Measurements from ENCODE around the gene ING5. TPM values are rescaled to one million over a fixed set of nuclear protein-coding genes. Genes with fewer than 3 reads are reported as not detected.

ING5 gene
- total RNA-seq, 1 experiment from 2014 or later: 41.4 TPM

- Histone ChIP-seq H3K27me3 (ENCODE audit: control insufficient read depth, insufficient read depth, low read length) (no peaks in the 10 kb centered on the region), H3K36me3 (replicated peaks; ENCODE audit: control insufficient read depth, insufficient read depth, low read length) (no peaks in the 10 kb centered on the region), H3K4me3 (ENCODE audit: insufficient read depth, low read depth, low read length) (no peak overlapping the region)
- no peak for DNase-seq
These were observed 72.8 kb downstream of the ING5 start for GRCh38 chr2:241774419-241775222.

GRCh38 chr2:241775223-241776177 lies 73.7 kb downstream of the ING5 start:
- H3K27me3 ChIP-seq (ENCODE audit: control insufficient read depth, insufficient read depth, low read length): no peaks in the 10 kb centered on the region
- no peaks in the 10 kb centered on the region for H3K36me3 ChIP-seq (replicated peaks; ENCODE audit: control insufficient read depth, insufficient read depth, low read length)
- H3K4me3 ChIP-seq (ENCODE audit: insufficient read depth, low read depth, low read length): no peak overlapping the region
- DNase-seq: peak; percentile 64

- DNase-seq: peak; percentile 68
- no peak within 1 kb of the TSS for H3K4me3 ChIP-seq (ENCODE audit: insufficient read depth, low read depth, low read length)
- no peaks in the 10 kb centered on the region for H3K36me3 ChIP-seq (replicated peaks; ENCODE audit: control insufficient read depth, insufficient read depth, low read length)
- H3K27me3 ChIP-seq (ENCODE audit: control insufficient read depth, insufficient read depth, low read length): no peaks in the 10 kb centered on the region
These were observed 74.7 kb downstream of the ING5 start, which contains the start of gene GAL3ST2 for GRCh38 chr2:241776336-241777169. GAL3ST2 (plus strand) TSS chr2:241776822; CDS start chr2:241776956, 134 bp downstream.

- Histone ChIP-seq H3K4me3 (ENCODE audit: insufficient read depth, low read depth, low read length) (no peak overlapping the region), H3K36me3 (replicated peaks; ENCODE audit: control insufficient read depth, insufficient read depth, low read length) (no peaks in the 10 kb centered on the region), H3K27me3 (ENCODE audit: control insufficient read depth, insufficient read depth, low read length) (no peaks in the 10 kb centered on the region)
- no peak for DNase-seq
These were observed 75.4 kb downstream of the ING5 start for GRCh38 chr2:241777170-241777685.

- no peaks in the 10 kb centered on the region for H3K27me3 ChIP-seq (ENCODE audit: control insufficient read depth, insufficient read depth, low read length)
- no peaks in the 10 kb centered on the region for H3K36me3 ChIP-seq (replicated peaks; ENCODE audit: control insufficient read depth, insufficient read depth, low read length)
- H3K4me3 ChIP-seq (ENCODE audit: insufficient read depth, low read depth, low read length): no peak overlapping the region
- peak; percentile 76 for DNase-seq
These were observed 76.1 kb downstream of the ING5 start for GRCh38 chr2:241777686-241778627.

Other genes with a start within 250 kb of the ING5 start
- gene STK25, start 193.5 kb upstream of the ING5 start, total RNA-seq (2014; rRNA removed; shearing (Covaris generic)): 353 and 443 TPM in 2 replicates
- gene BOK, start 143.3 kb upstream of the ING5 start, total RNA-seq (2014; rRNA removed; shearing (Covaris generic)): 59.5 and 61.6 TPM in 2 replicates
- 120 and 121 TPM in 2 replicates for gene THAP4, start 64.9 kb upstream of the ING5 start, total RNA-seq (2014; rRNA removed; shearing (Covaris generic))
- gene ATG4B, start 64.3 kb upstream of the ING5 start, total RNA-seq (2014; rRNA removed; shearing (Covaris generic)): 71.5 and 78.5 TPM in 2 replicates
- gene DTYMK, start 15.2 kb upstream of the ING5 start, total RNA-seq (2014; rRNA removed; shearing (Covaris generic)): 64.1 and 78.2 TPM in 2 replicates
- 23.5 and 26.3 TPM in 2 replicates for gene D2HGDH, start 32.6 kb downstream of the ING5 start, total RNA-seq (2014; rRNA removed; shearing (Covaris generic))
- gene GAL3ST2, start 74.8 kb downstream of the ING5 start, total RNA-seq (2014; rRNA removed; shearing (Covaris generic)): 0.14 TPM in 1 of 2 replicates, not detected in the other
- 0.41 TPM in 1 of 2 replicates, not detected in the other for gene NEU4, start 107.2 kb downstream of the ING5 start, total RNA-seq (2014; rRNA removed; shearing (Covaris generic))
- 1.0 and 2.8 TPM in 2 replicates for gene PDCD1, start 156.9 kb downstream of the ING5 start, total RNA-seq (2014; rRNA removed; shearing (Covaris generic))
- not detected in 2 replicates for gene RTP5, start 167.7 kb downstream of the ING5 start, total RNA-seq (2014; rRNA removed; shearing (Covaris generic))